Sigmoid colon (tissue), 4 donors: ENCODE measurements around the gene AUTS2.

Experiments
- CTCF ChIP-seq, 4 experiments: fragments of 450-650 bp in 3 of 4; fragments of 200-600 bp in 1 of 4; IDR thresholded peaks; one replicate each; pipeline ENCODE4 v1.5.1; 2016 to 2019; ENCODE audit warnings: antibody characterized with exemption in 4 of 4, mild to moderate bottlenecking in 3 of 4, moderate library complexity in 2 of 4
- EP300 ChIP-seq, 4 donors: sonication (generic); formaldehyde crosslinking; IDR thresholded peaks; one replicate each; pipeline ENCODE4 v1.6.1; 2017; ENCODE audit warnings: antibody characterized with exemption in 4 of 4
- POLR2A ChIP-seq, 2 donors: fragments of 450-650 bp; IDR thresholded peaks; one replicate each; pipeline ENCODE4 v1.6.1; 2016; ENCODE audit warnings: antibody characterized with exemption in 2 of 2, mild to moderate bottlenecking in 2 of 2, moderate library complexity in 2 of 2
- POLR2AphosphoS5 ChIP-seq, 4 donors: sonication (generic); formaldehyde crosslinking; IDR thresholded peaks; one replicate each; pipeline ENCODE4 v1.6.1; 2017; ENCODE audit warnings: antibody characterized with exemption in 4 of 4

- no peak for TF ChIP-seq POLR2A (IDR thresholded peaks at IDR 0.05)
- no peak for TF ChIP-seq CTCF (IDR thresholded peaks at IDR 0.05)
- no peak for TF ChIP-seq EP300 (IDR thresholded peaks at IDR 0.05)
- no peak for TF ChIP-seq POLR2AphosphoS5 (IDR thresholded peaks at IDR 0.05)
These were observed 124.6 kb downstream of the AUTS2 start for GRCh38 chr7:69722843-69723242.
